GM23338 (cell line): ENCODE data around the gene CEP350. TPM values are rescaled to one million over a fixed set of nuclear protein-coding genes. Genes with fewer than 3 reads are reported as not detected.

Experiments
- ATAC-seq: fragments of 200-7000 bp; cut with Tn5 transposase; 3 replicates; pipeline ENCODE4 v1.9.1; 2020
- DNase-seq: peaks from one replicate; pipeline ENCODE4 v3.0.0-alpha.2; 2015; ENCODE audit warnings: low spot score
- H2AFZ ChIP-seq: fragments of 200-600 bp; sonication (generic); 2 replicates; pipeline ENCODE4 v1.8.0; 2016; ENCODE audit warnings: antibody characterized with exemption, mild to moderate bottlenecking, moderate library complexity
- H3F3A ChIP-seq: fragments of 200-600 bp; sonication (generic); replicated peaks from 2 replicates; pipeline ENCODE4 v1.8.0; 2017; ENCODE audit warnings: antibody characterized with exemption, mixed run types, low read depth
- H3K27ac ChIP-seq: fragments of 200-600 bp; sonication (generic); 2 replicates; pipeline ENCODE4 v1.6.1; 2016; ENCODE audit warnings: low read depth
- H3K27me3 ChIP-seq: fragments of 200-600 bp; sonication (generic); 2 replicates; pipeline ENCODE4 v1.8.0; 2016; ENCODE audit warnings: mild to moderate bottlenecking, mixed run types, moderate library complexity; ENCODE audit not compliant: insufficient read depth
- H3K36me3 ChIP-seq: fragments of 200-600 bp; sonication (generic); 2 replicates; pipeline ENCODE4 v1.8.0; 2016; ENCODE audit warnings: mild to moderate bottlenecking; ENCODE audit not compliant: insufficient read depth
- H3K4me1 ChIP-seq: fragments of 200-600 bp; sonication (generic); 2 replicates; pipeline ENCODE4 v1.8.0; 2016; ENCODE audit warnings: mild to moderate bottlenecking, moderate library complexity; ENCODE audit not compliant: insufficient read depth
- H3K4me2 ChIP-seq: fragments of 200-600 bp; sonication (generic); 2 replicates; pipeline ENCODE4 v1.7.1; 2017; ENCODE audit warnings: mixed run types
- H3K4me3 ChIP-seq: fragments of 200-600 bp; sonication (generic); 2 replicates; pipeline ENCODE4 v1.6.1; 2016; ENCODE audit warnings: mixed run types
- H3K79me2 ChIP-seq: fragments of 200-600 bp; sonication (generic); replicated peaks from 2 replicates; pipeline ENCODE4 v1.8.0; 2017; ENCODE audit warnings: mild to moderate bottlenecking; ENCODE audit not compliant: insufficient read depth
- H3K9me2 ChIP-seq: fragments of 200-600 bp; sonication (generic); 2 replicates; pipeline ENCODE4 v1.8.0; 2017; ENCODE audit not compliant: insufficient read depth
- H4K20me1 ChIP-seq: fragments of 200-600 bp; sonication (generic); replicated peaks from 2 replicates; pipeline ENCODE4 v1.8.0; 2017; ENCODE audit warnings: mild to moderate bottlenecking; ENCODE audit not compliant: insufficient read depth
- H3K27ac Mint-ChIP-seq: 2 replicates; pipeline ENCODE4 v1.8.0; 2020; ENCODE audit warnings: inconsistent platforms, mild to moderate bottlenecking, moderate library complexity, mixed read lengths
- H3K27me3 Mint-ChIP-seq: 3 replicates; pipeline ENCODE4 v1.8.0; 2022; ENCODE audit warnings: low read depth, mild to moderate bottlenecking, moderate library complexity, mixed read lengths, inconsistent platforms; ENCODE audit not compliant: insufficient read depth, poor library complexity
- H3K36me3 Mint-ChIP-seq: 3 replicates; pipeline ENCODE4 v1.8.0; 2021; ENCODE audit warnings: low read depth, mild to moderate bottlenecking, inconsistent platforms, moderate library complexity, mixed read lengths
- H3K4me1 Mint-ChIP-seq: 3 replicates; pipeline ENCODE4 v1.8.0; 2020; ENCODE audit warnings: mild to moderate bottlenecking, inconsistent platforms, mixed read lengths
- H3K4me3 Mint-ChIP-seq: 3 replicates; pipeline ENCODE4 v1.8.0; 2021; ENCODE audit warnings: moderate library complexity, mild to moderate bottlenecking, inconsistent platforms, mixed read lengths
- H3K9me3 Mint-ChIP-seq: 3 replicates; pipeline ENCODE4 v1.8.0; 2020; ENCODE audit warnings: moderate library complexity, mild to moderate bottlenecking, inconsistent platforms, mixed read lengths
- ETS1 ChIP-seq: IDR thresholded peaks from 2 replicates; pipeline ENCODE4 v1.6.1; 2016; ENCODE audit warnings: antibody characterized with exemption
- NANOG ChIP-seq: IDR thresholded peaks from 2 replicates; pipeline ENCODE4 v1.6.1; 2016; ENCODE audit warnings: antibody characterized with exemption, borderline replicate concordance
- REST ChIP-seq: IDR thresholded peaks from one replicate; pipeline ENCODE4 v1.6.1; 2018; ENCODE audit warnings: antibody characterized with exemption; ENCODE audit not compliant: unreplicated experiment
- STAT1 ChIP-seq: IDR thresholded peaks from one replicate; pipeline ENCODE4 v1.6.1; 2016; ENCODE audit warnings: antibody characterized with exemption; ENCODE audit not compliant: unreplicated experiment
- ZNF114 ChIP-seq: fragments of 250-450 bp; sonication (Bioruptor Pico); IDR thresholded peaks from 2 replicates; pipeline ENCODE4 v1.5.0; 2020; ENCODE audit warnings: mild to moderate bottlenecking, moderate library complexity
- ZNF331 ChIP-seq: fragments of 250-450 bp; sonication (Bioruptor Pico); IDR thresholded peaks from 2 replicates; pipeline ENCODE4 v1.5.0; 2020; ENCODE audit warnings: low read depth, mild to moderate bottlenecking, moderate library complexity
- ZNF462 ChIP-seq: fragments of 250-450 bp; sonication (Bioruptor Pico); IDR thresholded peaks from 2 replicates; pipeline ENCODE4 v1.5.0; 2020; ENCODE audit warnings: mild to moderate bottlenecking, moderate library complexity
- polyA plus RNA-seq: library from polyadenylated mRNA; unstranded; fragments of >200 nt; fragmentation: Nextera tagmentation; extraction: Ambion mirVana; gene quantifications from 2 replicates; pipeline ENCODE4 v1.2.1, GENCODE V29; 2016
- total RNA-seq: library from RNA; depleted of rRNA; stranded (reverse); fragments of >200 nt; shearing (Covaris generic); gene quantifications from 2 replicates; pipeline ENCODE4 v1.2.3, GENCODE V29; 2014

The CEP350 gene
- total and polyA plus RNA-seq, 2 experiments from 2014 or later: 23.4 to 36.8 TPM

- TF ChIP-seq STAT1 (no peak), ETS1 (no peak), NANOG (no peak)
- no peak overlapping the region for H2AFZ ChIP-seq
- H3K36me3 ChIP-seq: peaks cover 40% of the 10 kb centered on the region
Observed at GRCh38 chr1:180094705-180095295, 140.2 kb downstream of the CEP350 start.

GRCh38 chr1:180096584-180097325 lies 142.1 kb downstream of the CEP350 start:
- Histone ChIP-seq H3K79me2 (no peaks in the 10 kb centered on the region), H3K27me3 (no peaks in the 10 kb centered on the region), H3K9me2 (no peaks in the 10 kb centered on the region), H3F3A (no peaks in the 10 kb centered on the region), H3K4me3 (no peak overlapping the region), H4K20me1 (no peaks in the 10 kb centered on the region), H2AFZ (no peak overlapping the region), H3K27ac (no peak overlapping the region), H3K4me1 (peaks cover 14% of the 10 kb centered on the region), H3K36me3 (peaks cover 37% of the 10 kb centered on the region), H3K4me2 (no peak overlapping the region)
- H3K4me1 Mint-ChIP-seq: peaks cover 13% of the 10 kb centered on the region; the same call in 2 of the 3 replicates
- peaks cover 43% of the 10 kb centered on the region for H3K36me3 Mint-ChIP-seq
- H3K27ac Mint-ChIP-seq: no peak overlapping the region
- DNase-seq: no peak
- no peak overlapping the region for H3K4me3 Mint-ChIP-seq
- H3K9me3 Mint-ChIP-seq: no peaks in the 10 kb centered on the region
- no peaks in the 10 kb centered on the region for H3K27me3 Mint-ChIP-seq
- no peak for ATAC-seq
- TF ChIP-seq ETS1 (no peak), REST (no peak), STAT1 (no peak), ZNF462 (CRISPR knock-in tag) (no peak), ZNF331 (no peak), ZNF114 (CRISPR knock-in tag) (no peak), NANOG (no peak)

More at GRCh38 chr1:180094705-180095295, 140.2 kb downstream of the CEP350 start:
- Histone ChIP-seq H3K4me1 (peaks cover 3% of the 10 kb centered on the region), H4K20me1 (no peaks in the 10 kb centered on the region), H3K79me2 (no peaks in the 10 kb centered on the region), H3K9me2 (no peaks in the 10 kb centered on the region), H3K27me3 (no peaks in the 10 kb centered on the region), H3K4me2 (no peak overlapping the region), H3F3A (no peaks in the 10 kb centered on the region), H3K4me3 (no peak overlapping the region), H3K27ac (no peak overlapping the region)
- no peaks in the 10 kb centered on the region for H3K27me3 Mint-ChIP-seq
- H3K27ac Mint-ChIP-seq: no peak overlapping the region
- no peak for ATAC-seq
- H3K4me1 Mint-ChIP-seq: peaks cover 3% of the 10 kb centered on the region; the same call in 2 of the 3 replicates
- H3K4me3 Mint-ChIP-seq: no peak overlapping the region
- H3K9me3 Mint-ChIP-seq: no peaks in the 10 kb centered on the region
- peaks cover 40% of the 10 kb centered on the region for H3K36me3 Mint-ChIP-seq
- DNase-seq: no peak
